NCI-H146 treated with DMSO at 0.1 percent for 48 hours (cell line): Measurements from ENCODE around the gene ANLN.
"Not testable (repeated sequence)": the region's sequence is repeated elsewhere in the genome, so short reads cannot be mapped to it uniquely, and the experiment has no call there.

Experiments used
- DNase-seq: peaks from one replicate; lab custom pipeline; 2025; ENCODE audit not compliant: unreplicated experiment; lab: John Stamatoyannopoulos, UW

Gene ANLN

GRCh38 chr7:36460811-36461429 is 71.3 kb downstream of the ANLN start:
- no peak for DNase-seq

GRCh38 chr7:36462551-36463137 is 73.0 kb downstream of the ANLN start:
- no peak for DNase-seq

- DNase-seq, result no peak
These were observed 74.6 kb downstream of the ANLN start for GRCh38 chr7:36464271-36464670.

GRCh38 chr7:36466001-36466400 is 76.3 kb downstream of the ANLN start:
- DNase-seq, result not testable (repeated sequence)

GRCh38 chr7:36468370-36469101 is 78.9 kb downstream of the ANLN start:
- no peak for DNase-seq

- DNase-seq, result no peak
These were observed 79.6 kb downstream of the ANLN start for GRCh38 chr7:36469236-36469635.

- DNase-seq, result no peak
These were observed 82.6 kb downstream of the ANLN start for GRCh38 chr7:36472141-36472729.

- DNase-seq, result peak; percentile 39
These were observed 84.0 kb downstream of the ANLN start for GRCh38 chr7:36473454-36474282.

- no peak for DNase-seq
These were observed 84.8 kb downstream of the ANLN start for GRCh38 chr7:36474283-36475010.

GRCh38 chr7:36475011-36475342 is 85.3 kb downstream of the ANLN start:
- DNase-seq, result no peak

- DNase-seq, result no peak
These were observed 85.7 kb downstream of the ANLN start for GRCh38 chr7:36475381-36475780.

- no peak for DNase-seq
These were observed 89.1 kb downstream of the ANLN start for GRCh38 chr7:36478745-36479144.

GRCh38 chr7:36483853-36484252 is 94.2 kb downstream of the ANLN start:
- not testable (repeated sequence) for DNase-seq

- DNase-seq, result no peak
These were observed 94.6 kb downstream of the ANLN start for GRCh38 chr7:36484265-36484664.

- no peak for DNase-seq
These were observed 96.7 kb downstream of the ANLN start for GRCh38 chr7:36486336-36486735.

- DNase-seq, result peak; percentile 66
These were observed 98.2 kb downstream of the ANLN start for GRCh38 chr7:36487756-36488336.

- DNase-seq, result not testable (repeated sequence)
These were observed 99.0 kb downstream of the ANLN start for GRCh38 chr7:36488672-36489071.

- no peak for DNase-seq
These were observed 100.8 kb downstream of the ANLN start for GRCh38 chr7:36490419-36490830.

GRCh38 chr7:36491317-36491716 is 101.7 kb downstream of the ANLN start:
- no peak for DNase-seq

GRCh38 chr7:36496576-36496975 is 106.9 kb downstream of the ANLN start:
- DNase-seq, result no peak
